CD4-positive, alpha-beta T cell treated with Interleukin-6 for 4 hours (primary cell): Measurements from ENCODE around the gene SEMA5B.

ENCODE experiments used
- DNase-seq: peaks from one replicate; pipeline ENCODE4 v3.0.0-alpha.2; 2020; ENCODE audit warnings: mixed read lengths

The SEMA5B gene

DNA sequence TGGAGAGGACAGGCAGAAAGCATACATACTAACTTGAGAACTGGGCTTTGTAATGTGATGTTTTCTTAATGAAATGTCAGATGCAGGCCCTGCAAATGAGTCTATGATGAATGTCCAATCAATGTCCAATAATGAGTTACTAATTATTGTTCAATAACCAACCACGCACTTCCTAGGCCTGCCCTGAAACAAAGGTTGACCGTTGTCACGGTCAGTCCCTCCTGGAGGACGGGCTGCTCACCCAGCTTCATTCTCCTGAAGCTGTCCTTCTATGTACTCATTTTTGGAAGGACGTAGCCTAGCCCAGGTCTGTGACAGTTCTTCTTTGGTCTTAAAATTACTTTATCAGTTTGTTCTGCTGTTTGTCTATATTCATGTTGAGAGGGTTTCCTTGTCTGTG is 30.9 kb upstream of the SEMA5B start:
- no peak for DNase-seq

DNA sequence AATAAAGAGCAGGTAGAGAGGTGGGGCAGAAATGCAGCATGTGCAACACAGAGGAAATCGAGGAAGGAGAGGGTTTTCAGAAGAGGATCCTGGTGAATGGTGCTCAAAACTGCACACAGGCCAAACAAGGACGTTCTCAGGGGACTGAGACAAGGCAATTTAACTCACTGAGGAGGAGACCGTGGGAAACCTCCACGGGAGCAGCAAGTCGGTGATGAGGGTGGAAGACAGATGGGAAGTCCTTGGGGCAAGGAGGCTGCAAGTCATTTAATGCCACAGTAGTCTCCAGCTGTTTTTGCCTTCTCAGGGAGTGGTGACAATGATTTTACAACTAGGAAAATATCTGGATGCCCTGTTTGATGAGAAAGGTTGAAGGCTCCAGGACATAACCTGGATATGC is 27.8 kb upstream of the SEMA5B start:
- no peak for DNase-seq

DNA sequence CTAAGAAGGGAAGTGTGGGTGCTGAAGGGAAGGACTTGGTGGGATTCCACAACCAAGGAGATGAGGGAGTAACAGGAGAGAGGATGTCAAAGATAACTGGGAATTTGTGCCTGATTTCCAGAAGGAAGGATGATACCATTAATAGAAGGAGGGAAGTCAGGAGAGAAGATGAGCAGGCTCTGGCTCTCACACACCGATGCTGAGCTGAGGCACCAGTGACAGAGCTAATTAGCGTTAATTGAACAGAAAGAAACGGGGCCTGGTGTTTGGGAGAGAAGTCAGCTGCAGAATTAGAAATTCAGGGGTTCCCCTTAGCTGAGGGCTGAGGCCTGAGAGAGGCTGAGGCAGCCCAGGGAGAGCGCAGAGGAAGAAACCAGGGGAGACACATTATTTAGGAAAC is 27.4 kb upstream of the SEMA5B start:
- DNase-seq = no peak

DNA sequence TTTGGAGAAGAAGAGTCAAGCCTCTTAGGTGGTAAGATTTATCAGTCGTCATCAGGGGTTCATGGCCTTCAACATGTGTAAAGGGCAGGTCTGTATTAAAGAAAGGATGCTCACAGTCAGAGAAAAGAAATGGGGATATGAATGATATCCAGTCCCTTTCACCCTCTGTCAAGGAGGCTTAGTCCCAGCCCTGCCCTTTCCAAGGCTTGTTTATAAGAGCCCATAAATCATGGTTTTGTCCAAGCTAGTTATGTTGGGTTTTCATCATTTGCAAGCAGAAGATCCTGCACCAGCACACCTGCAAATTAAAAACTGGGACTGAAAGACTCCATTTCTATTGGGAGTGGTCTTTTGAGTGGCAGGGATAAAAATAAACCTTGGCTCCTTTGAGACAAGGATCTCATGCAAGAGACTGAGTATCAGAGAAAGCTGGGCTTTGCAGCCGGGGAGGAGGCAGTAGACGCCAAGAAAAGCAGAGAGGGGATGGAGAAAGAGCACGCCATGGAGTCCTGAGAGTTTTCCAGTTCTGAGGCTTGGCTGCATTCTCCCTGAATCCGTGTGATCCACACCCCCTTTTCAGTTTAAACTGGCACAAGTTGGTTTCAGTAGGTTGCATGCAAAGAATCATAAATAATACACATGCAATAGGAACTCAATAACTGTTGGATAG is 26.7 kb upstream of the SEMA5B start:
- no peak for DNase-seq

DNA sequence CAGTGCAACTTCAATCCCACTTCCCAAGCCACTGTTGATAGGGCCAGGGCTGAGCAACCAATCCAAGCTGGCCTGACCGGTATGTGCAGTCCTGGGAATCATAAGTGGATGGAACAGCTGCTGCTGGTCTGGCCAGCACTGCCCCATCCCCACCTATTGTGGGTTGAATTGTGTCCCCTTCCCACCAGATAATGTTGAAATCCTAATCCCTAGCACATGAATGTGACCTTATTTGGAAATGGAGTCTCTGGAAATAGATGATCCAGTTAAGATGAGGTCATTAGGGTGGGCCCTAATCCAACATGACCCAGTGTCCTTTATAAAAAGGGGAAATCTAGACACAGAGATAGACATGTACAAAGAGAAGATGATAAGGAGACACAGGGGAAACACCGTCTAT is 25.5 kb upstream of the SEMA5B start:
- DNase-seq = no peak

DNA sequence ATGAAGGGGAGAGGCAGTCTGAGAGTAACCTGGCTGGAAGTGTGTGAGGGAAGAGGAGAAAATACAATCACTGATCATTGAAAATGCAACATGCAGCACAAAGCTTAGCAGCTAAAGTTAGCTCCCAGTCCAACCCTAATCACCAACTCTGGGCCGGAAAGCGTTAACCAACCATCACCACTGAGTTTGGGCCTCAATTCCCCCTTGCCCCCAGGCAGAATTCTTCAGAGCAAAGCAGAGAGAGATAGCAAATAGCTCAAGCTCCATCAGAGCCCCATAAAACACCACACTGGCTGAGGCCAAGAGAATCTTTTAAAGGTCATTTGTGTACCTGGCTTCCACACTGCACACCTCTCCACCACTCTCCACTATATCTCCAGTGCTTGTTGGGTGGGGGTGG is 23.1 kb upstream of the SEMA5B start:
- no peak for DNase-seq

DNA sequence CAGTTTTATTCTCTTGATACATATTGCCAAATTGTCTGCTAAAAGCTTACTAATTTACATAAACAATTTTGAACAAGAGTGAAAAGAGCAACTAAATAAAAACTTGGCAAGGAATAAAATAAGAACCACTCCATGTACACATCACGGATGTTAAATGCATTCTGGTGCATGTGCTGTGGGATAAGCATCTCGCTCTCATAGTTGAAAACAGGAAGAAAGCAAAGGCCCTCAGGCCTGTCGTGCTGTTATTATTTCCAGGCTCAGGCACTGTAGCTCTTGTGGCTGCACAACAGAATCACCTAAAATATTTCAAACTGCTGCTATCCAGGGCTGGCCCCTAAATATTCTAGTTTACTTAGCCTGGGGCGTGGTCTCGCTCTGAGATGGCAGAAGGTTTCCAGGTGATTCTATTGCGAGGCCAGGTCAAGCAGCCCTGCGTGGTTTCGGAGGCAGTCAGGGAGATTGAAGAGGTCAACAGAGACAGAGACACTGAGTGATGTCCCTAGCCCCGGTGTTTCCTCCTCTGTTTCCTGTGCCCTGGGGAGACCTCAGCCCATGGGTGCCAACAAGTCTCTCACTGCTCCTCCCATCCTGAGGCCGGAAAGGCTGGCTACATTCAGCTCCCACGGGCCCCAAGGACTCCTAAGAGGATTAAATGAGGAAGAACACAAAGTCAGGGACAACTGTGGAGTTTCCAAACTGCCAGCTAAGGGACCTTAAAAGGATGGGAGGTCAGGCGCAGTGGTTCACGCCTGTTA is 21.1 kb upstream of the SEMA5B start:
- DNase-seq = no peak

DNA sequence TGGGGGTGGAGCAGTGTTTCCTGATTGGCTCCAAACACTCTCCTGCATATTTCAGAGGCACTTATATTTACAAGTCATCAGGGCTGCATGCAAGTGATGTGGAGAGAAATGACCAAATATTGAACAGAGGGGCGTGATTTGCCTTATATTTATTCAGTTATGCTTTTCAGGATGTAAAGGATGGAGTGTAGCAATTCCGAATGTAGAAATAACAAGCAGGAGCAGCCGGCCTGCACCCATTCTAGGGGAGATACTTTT is 19.4 kb upstream of the SEMA5B start:
- no peak for DNase-seq

DNA sequence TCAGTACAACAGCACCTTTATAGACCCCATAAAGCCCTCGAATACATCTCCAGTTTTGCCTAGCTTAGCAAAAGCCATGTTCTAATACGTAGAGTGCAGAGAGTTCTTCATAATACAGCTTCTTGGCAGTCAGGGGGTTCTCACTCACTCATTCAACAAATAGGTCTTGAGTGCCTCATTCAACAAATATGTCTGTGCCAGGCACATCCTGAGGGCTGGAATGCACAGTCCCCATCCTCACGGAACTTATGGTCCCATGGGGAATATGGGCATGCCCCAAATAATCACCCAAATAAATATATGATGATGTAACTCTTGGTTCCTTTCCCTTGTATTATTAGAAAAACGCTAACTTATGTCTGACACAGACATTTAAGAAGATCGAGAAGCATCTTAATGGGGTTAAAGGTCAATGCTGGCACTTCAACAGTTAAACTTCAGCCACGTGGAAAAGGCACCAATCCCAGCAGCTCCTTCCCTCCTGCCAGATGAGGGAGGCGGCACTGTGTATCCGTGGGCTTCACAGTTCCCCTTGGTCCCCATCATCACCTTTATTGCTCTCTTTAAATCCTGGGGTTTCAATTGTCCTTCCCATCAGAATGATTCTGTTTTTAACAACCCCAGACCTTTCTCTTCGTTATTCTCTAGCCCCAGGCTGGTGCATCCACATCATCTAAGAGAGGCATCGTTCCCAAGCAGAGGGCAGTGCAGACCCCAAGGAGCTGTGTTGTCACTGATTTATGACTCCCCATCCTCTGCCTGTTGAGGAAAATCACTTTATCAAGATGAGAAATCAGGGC is 18.9 kb upstream of the SEMA5B start:
- DNase-seq = no peak

DNA sequence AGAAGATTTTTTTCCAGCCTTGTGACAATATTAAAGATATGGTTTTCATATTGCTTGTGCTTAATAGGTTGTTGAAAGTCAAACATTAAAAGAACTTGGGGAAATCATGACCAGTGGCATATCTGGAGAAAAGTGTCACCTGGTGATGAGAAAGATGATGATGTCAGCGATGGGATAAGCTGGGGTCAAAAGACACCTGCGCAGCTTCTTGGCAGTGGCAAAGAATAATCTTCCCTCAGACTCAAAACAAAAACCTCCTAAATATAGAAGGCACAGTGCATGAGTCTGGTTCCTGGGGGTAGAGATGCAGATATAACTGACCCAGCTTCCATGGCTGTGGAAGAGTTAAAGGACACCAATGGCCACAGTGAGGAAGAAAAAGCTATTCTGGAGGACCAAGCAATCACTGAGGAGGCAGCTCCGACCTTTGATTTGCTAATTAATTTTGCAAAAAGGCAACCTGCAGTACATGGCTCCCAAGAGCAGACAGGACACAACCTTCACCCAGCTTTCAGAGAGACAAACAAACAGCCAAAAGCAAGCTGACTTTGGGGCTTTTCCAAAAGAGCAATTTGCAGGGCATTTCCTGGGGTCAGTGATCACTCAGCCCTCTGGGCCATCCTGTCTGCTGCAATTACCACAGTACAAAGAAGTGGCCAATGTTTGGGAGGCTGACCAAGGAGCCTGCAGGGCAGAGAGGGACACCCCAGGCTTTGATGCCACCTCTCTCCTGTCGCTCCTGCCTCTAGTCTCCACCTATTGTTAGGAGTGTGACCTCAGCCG is 17.6 kb upstream of the SEMA5B start:
- DNase-seq = no peak

DNA sequence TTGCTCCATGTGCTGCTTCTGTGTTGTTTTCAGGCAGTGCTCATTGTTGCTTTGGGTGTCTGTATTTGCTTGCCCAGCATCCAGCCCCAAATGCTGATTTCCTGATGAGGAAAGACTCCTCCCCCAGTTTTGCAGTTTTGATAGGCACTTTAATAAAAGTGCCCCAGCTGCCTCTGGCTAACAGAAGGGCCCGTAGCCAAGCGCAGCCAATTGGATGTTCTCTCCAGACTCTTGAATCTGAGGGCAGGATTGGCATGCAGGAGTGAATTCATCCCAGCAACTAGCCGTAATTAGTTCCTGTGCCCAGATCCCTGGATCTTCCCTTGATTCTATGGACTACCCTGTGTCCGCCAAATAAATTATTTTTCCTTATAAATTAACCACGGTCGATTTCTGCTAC is 14.8 kb upstream of the SEMA5B start:
- no peak for DNase-seq

DNA sequence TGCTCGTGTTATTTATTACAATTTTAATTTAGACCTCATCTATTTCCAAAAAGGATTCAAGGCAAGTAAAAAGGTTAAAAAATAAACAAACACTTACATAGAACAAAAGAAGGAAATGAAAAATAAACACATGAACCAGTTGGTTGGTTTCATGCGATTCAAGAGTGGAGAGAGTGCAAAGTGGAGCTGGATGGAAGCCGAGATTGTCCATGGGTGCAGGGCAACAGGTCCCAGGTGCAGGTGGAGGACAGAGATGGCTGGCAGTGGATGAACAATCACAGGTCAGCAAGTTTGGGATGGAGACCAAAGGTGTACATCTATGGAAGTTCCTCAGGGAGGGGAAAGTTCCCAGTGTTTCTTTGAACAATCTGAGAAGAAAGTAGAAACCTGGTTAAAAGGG is 11.6 kb upstream of the SEMA5B start:
- no peak for DNase-seq

DNA sequence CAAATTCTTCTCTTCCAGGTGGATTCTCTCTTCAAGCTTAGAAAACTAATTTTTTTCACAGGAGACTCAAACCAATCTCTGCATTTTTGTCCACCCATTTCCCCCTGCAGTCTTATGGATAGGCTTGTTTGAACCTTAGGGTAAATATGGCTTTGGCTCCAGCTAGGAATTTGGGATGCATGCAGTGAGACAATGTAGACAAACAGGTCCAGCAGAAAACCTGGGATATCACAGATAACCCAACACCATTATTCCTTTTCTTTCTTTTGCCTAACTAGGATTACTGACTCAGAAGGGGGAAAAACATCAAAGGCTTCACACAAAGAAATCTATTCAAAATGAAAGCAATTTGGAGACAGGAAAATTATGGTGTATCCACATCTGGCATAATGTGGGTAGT is 11.2 kb upstream of the SEMA5B start:
- DNase-seq = no peak

DNA sequence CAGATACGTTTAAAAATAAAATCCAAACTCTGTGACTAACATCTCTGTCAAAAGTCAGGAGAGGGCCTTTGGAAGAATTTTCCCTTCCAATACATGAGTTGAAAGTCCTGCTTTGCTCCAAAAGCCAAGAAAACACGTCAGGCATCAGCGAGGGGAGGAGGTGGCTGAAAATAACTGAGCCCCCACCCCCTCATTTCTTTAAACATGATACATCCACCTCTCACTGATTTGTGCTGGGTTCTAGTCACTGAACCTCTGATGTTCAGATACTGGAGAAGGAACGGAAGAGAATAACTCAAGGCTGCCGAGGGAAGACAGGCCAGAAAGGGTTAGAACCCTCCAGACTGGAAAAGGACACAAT is 9.4 kb upstream of the SEMA5B start:
- no peak for DNase-seq

DNA sequence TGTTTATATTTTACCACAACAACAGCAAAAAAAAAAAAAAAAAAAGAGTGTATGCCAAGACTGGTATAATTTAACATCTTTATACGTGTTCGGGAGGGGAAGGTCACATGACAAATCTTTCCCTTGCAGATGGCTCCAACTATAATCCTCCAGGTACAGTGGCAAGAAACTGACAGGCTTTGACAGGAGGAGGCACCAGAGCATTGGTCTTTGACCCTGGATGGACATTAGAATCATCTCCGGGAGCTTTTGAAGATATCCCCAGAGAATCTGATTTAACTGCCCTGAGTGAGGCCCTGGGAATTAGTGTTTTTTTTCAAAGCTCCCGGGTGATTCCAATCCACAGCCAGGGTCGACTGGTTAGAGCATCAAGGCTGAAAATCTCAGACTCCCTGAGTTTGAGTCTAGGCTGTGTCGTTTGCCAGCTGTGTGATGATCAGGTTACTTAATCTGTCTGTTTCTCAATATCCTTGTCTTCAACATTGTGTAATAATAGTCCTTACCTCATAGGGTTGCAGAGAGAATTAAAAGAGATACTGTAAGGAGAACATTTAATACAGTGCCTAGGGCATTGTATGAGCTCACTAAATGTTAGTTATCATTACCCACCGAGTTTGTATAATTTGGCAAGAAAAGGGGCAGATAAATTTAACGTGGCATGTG is 8.9 kb upstream of the SEMA5B start:
- DNase-seq = no peak

DNA sequence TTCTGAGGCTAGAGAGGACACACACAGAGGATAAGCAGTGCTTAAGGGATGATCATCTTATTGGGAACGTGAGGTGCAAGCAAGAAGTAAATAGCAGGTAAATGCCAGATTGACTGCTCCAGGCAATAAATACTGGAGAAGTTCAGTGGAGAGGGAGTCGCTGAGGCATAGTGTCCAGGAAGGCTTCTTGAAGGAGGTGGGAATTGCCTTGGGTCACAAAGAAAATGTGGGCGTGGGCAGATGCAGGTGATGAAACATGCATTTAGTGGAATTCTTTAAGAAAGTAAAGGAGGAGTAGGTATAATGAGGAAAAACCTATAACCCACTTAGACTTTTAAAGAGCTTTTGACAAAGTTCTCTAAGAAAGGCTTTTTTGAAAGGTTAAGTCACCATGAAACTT is 7.4 kb upstream of the SEMA5B start:
- no peak for DNase-seq

DNA sequence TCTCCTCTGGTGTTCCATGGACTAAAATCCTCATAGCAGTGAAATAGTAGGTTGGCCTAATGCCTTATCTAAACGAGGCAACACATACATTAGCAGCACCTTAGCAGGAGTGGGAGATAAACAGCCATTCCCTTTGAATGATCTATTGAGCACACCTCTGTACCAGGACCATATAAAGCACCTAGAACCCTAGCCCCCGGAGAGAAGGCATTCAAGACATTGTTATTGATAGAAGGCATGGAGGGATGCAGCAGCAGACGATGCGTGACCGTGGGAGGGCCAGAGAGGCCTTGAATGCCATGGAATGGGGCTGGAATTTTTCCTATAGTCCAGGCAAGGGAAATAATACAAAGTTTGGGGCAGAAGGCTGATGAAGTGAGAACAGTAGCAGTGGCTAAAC is 6.6 kb upstream of the SEMA5B start:
- DNase-seq = no peak

DNA sequence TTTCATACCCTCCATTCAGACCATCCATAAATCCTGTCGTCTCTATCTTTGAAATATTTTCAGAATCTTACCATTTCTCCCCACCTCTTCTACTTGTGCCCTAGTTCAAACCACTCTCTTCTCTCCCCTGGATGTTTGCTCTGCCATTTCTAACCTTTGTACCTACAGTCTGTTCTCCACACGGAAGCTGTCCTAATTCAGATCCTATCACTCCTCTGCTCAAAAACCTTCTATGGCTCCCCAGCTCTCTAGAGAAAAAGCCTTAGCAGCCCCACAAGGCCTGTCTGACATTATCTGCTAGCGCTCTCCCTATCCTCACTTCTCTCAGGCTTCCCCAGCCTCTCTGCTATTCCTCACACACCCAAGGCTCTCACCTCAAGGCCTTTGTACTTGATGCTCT is 4.5 kb upstream of the SEMA5B start:
- no peak for DNase-seq

DNA sequence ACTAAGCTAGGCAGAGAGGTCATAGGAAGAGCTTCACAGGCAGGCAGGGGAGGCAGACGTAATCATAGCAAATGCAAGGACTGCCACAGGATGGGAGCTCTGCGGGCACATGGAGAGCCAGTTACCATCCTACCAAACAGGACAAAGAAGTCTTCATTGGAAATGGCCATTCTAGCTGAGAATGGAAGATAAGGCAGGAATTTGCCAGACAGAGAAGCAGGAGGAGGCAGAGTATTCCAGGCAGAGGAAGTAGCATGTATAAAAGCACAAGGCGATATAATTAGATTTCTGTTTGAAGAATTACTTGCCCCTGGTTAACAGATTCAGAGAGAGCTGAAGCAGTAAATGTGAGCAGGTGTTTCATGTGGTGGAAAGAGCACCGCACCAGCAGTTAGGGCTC is 3.5 kb upstream of the SEMA5B start:
- DNase-seq = no peak

DNA sequence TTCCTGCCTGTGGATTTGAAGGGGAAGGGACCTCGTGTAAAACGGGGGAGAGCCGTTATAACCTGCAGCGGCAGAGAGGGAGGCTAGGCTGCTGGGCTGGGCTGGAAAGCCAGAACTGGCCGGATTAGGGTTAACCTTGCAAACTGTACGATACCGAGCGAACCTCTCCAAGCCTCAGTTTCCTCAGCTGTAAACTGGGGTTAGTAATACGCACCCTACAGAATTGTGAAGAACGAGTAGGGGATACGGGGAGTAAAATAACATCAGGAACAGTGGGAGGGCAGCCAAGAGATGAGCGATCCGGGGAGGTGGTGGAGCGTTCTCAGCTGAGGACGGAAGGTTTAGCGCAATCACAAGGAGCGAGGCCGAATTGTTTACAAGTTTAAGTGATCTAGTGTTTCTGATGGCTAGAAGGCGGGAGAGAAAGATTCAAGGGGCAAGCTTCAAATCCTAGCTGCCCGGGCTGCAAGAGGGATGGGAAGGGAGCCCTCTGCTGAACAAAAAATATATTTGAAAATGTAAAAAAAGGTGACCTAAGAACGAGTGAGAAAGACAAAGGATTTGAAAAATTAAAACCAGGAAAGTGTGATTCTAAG is 768 bp upstream of the SEMA5B start:
- peak; percentile 18 for DNase-seq

DNA sequence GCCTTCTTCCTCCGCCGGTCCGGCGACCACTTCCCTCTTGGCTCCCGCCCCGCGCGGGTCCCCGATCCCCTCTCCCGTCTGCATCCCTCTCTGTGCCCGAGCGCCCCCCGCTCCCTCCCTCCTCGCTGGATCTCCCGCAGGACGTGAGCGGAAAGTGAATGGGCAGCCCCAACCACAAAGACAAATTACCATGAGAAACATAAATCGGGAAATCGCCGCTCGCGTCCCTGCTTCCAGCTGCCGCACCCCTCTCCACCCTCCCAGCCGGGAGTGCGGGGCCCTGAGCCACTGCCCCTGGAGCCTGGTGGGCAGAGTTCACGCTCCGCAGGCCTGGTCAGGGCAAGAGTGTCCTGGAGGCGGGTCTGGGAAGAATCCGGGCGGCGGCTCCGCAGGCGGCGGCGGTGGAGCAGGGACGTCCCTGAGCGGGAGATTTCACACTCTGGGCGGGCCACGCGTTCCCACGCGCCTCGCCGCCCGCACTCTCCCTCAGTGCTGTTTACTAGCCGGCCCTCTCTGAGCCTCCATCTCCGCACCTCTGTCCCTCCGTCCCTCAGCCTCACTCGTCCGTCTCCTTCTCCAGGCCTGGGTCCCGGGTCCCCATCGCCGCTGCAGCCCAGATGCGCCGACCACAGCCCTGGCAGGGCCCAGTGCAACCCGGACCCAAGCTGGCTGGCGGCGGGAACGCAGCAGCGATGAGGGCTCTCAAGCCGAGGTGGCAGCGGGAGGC is 835 bp downstream of the SEMA5B start:
- DNase-seq = no peak
